GM12891 (cell line): ENCODE results near the gene ARL16.

Experiments
- PAX5 ChIP-seq: IDR thresholded peaks from 2 replicates; pipeline ENCODE4 v1.6.1; 2011; ENCODE audit warnings: low read length, moderate library complexity, mild to moderate bottlenecking; ENCODE audit not compliant: insufficient read depth, severe bottlenecking
- POLR2A ChIP-seq: IDR thresholded peaks from 2 replicates; pipeline ENCODE4 v1.6.1; 2011; ENCODE audit warnings: low read depth, low read length, control low read depth
- POLR2AphosphoS5 ChIP-seq: IDR thresholded peaks from 2 replicates; pipeline ENCODE4 v1.6.1; 2011; ENCODE audit warnings: low read depth, low read length, control low read depth
- POU2F2 ChIP-seq: IDR thresholded peaks from 2 replicates; pipeline ENCODE4 v1.6.1; 2011; ENCODE audit warnings: low read depth, mild to moderate bottlenecking, control low read depth, low read length, moderate library complexity
- SPI1 ChIP-seq: IDR thresholded peaks from 2 replicates; pipeline ENCODE4 v1.6.1; 2011; ENCODE audit warnings: low read depth, low read length, control low read depth
- TAF1 ChIP-seq: IDR thresholded peaks from 2 replicates; pipeline ENCODE4 v1.6.1; 2011; ENCODE audit warnings: low read depth, low read length, control low read depth

DNA sequence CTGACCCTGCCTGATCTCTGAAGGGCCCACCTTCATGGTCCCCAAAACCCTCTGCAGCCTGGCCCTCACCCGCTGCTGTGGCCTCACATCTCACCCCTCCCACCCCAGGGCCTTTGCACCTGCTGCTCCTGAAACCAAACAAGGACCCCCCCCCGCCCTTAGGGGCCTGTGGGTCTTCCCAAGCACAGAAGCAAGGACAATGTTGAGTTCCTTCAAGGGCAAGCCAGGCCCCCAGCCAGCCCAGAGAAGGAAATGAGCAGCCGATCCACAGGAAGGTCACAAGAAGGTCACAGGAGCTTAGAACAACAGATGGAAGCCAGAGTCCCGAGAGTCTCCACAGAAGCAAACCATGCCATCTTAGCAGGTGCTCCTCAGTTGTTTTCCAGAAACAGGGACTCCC, 26.8 kb downstream of the ARL16 start:
- no peak for TF ChIP-seq PAX5
- TF ChIP-seq POLR2A, result no peak
- no peak for TF ChIP-seq POLR2AphosphoS5
- TF ChIP-seq TAF1, result no peak
- no peak for TF ChIP-seq POU2F2
- TF ChIP-seq SPI1, result no peak
